ENCODE results near the gene IFNL1.
"Not testable (repeated sequence)": the region's sequence is repeated elsewhere in the genome, so short reads cannot be mapped to it uniquely, and the experiment has no call there.

The IFNL1 gene

DNA sequence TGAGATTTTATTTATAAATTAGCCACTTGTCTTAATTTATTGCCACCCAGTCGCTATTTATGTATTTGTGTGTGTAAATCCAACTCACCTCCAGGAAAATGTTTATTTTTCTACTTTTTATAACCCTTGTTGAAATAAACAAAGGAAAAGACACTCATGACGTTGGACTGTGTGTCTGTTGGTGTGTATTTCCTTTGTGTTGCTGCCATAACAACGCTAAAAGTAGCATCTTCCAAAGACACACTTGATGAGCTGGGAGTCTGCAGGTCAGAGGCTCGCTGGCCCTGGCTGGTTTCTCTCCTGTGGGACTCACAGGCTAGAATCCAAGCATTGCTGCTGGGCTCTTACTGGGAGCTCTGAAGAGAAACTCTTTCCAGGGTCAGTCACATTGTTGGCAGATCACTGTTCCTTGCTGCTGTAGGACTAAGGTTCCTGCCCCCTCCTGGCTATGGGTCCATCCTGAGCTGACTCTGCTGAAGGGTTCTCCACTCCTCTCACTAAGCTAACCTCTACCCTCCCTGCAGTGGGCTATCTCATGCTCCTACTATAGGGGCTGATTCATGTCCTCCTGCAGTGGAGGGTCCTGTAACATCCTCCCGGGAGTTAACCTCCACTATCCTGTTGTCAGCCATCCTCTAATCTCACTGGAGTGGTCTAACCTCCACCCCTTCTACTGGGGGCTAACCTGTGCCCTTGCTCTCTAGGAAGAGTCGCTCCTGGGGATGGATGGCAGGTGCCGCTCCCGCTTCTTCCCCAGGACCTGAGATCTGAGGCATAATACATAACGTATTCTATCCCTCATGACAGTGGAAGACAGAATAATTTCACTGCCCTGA is 26.0 kb upstream of the IFNL1 start:
- DNase-seq, result no peak

DNA sequence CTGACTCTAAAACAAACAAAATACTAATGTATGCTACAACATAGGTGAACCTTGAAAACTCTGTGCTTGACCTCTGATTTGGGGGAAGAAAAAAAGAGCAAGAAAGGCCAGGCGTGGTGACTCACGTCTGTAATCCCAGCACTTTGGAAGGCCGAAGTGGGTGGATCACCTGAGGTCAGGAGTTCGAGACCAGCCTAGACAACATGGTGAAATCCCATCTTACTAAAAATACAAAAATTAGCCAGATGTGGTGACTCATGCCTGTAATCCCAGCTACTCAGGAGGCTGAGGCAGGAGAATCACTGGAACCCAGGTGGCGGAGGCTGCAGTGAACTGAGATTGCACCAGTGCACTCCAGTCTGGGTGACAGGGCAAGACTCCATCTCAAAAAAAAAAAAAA is 22.3 kb upstream of the IFNL1 start:
- not testable (repeated sequence) for DNase-seq

DNA sequence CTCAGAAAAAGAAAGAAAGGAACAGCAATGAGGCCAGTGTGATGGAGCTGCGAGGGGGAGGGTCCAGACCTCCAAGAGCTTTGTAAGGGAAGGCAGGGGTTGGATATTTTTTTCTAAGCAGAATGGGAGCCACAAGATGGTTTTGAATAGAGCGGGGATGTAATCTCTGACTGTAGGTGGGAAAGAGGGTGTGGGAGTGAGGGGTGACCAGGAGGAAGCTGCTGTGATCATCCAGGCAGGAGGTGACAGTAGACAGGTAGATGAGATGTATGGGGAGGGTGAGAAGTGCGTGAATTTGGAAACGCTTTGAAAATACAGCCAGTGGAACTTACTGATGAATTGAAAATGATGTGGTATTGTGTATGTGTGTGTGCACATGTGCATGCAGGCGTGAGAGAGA is 20.6 kb upstream of the IFNL1 start:
- DNase-seq, result no peak

DNA sequence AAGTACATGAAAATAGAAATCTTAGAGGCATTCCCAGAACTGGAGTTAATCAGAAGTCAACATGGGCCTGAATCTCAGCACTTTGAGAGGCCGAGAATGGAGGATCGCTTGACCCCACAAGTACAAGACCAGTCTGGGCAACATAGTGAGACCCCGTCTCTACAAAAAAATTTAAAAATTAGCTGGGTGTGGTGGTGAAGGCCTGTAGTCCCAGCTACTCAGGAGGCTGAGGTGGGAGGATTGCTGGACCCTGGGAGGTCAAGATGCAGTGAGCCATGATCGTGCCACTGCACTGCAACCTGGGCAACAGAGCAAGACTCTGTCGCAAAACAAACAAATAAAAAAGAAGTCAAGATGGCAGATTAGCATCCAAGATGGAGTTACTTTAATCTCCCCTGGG is 19.5 kb upstream of the IFNL1 start:
- no peak for DNase-seq

DNA sequence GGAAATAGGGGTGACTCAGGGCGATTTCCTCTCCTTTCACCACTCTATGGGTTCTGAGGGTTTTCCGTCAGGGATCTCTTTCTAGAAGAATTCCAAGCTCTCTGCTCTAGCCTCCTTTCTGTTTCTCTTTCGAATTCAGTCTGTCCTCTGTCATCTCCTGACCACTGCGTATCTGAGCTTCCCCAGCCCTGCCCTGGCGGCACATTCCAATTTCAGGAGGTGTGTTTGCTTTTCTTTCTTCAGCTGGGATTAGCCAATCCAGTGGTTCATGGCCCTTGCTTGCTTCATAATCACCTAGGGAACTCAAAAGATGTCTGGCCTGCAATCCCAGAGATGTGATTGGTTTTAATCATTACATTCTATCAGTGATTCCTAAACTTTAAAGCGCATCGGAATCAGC is 18.6 kb upstream of the IFNL1 start:
- no peak for DNase-seq

DNA sequence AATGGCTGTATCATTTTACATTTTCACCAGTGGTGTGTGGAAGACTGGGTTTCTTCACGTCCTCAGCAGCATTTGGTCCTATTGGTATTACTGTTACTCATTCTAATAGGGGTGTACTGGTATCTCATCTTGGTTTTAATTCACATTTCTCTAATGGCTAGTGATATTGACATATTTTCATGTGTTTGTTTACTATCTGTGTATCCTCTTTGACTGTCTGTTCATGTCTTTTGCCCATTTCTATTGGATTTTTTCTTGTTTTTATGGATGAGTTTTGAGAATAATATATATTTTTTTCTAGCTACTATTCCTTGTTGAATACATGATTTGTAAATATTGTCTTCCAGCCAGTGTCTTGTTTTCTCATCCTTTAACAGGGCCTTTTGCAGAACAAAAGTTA is 14.2 kb upstream of the IFNL1 start:
- DNase-seq, result no peak

DNA sequence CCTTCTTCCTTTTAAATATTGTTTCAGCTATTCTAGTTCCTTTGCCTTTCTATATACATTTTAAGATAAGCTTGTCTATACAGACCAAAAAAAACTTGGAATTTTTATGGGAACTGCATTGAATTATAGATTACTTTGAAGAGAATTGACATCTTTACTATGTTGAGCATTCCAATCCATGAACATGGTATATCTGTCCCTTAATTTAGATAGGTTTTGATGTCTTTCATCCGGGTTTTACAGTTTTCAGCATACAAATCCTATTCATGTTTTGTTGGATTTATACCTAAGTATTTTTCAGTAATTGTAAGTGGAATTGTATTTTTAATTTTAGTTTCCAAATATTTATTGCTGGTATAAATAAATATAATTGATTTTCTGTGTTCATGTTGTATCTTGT is 12.2 kb upstream of the IFNL1 start:
- DNase-seq, result no peak

DNA sequence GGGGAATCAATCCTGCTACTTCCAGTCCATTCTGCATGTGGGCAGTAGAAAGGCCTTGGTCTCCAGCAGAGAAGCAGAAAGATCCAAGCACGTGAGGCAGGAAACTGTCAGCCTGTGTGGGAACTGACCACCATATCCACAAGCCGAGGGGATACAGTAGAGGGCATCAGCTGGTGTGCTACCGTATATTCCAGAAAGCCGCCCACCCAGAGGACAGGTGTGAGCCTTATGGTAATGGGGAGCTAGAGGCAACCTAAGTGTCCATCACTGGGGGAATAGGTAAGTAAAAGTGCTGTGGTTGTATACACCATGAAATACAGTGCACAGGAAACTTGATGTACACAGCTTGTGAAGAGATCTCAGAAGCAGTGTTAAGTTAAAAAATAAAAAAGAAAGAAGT is 2.8 kb upstream of the IFNL1 start:
- DNase-seq, result no peak

DNA sequence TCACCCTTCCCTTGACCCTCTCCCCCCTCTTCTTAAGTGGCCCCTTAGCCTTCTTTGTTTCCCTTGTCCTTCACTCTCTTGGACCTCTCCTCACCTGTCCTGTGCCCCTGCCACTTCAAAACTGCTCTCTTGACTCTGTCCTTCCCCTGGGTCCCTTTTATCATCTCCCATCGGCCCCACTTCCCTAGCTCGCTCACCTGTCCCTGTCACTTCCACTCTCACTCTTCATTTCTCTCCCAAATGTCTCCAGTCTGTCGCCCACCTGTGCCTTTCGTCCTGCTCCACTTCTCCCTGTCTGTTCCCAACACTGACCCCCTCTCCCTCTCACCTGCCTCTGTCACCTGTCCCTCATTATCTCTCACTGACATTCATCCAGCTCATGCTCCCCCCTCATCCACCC is 699 bp downstream of the IFNL1 start:
- no peak for DNase-seq

DNA sequence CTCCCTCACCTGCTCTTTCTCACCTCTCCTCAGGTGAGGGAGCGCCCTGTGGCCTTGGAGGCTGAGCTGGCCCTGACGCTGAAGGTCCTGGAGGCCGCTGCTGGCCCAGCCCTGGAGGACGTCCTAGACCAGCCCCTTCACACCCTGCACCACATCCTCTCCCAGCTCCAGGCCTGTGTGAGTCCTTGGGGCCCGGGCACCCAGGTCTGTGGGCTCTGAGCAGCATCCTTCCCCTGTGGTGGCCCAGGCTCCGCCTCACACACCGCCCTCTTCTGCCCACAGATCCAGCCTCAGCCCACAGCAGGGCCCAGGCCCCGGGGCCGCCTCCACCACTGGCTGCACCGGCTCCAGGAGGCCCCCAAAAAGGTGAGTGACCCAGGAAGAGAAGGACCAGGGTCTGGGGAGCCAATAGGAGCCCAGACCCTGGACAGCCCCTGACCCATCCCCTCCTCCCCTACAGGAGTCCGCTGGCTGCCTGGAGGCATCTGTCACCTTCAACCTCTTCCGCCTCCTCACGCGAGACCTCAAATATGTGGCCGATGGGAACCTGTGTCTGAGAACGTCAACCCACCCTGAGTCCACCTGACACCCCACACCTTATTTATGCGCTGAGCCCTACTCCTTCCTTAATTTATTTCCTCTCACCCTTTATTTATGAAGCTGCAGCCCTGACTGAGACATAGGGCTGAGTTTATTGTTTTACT is 1.9 kb downstream of the IFNL1 start:
- peak; percentile 83 for DNase-seq

DNA sequence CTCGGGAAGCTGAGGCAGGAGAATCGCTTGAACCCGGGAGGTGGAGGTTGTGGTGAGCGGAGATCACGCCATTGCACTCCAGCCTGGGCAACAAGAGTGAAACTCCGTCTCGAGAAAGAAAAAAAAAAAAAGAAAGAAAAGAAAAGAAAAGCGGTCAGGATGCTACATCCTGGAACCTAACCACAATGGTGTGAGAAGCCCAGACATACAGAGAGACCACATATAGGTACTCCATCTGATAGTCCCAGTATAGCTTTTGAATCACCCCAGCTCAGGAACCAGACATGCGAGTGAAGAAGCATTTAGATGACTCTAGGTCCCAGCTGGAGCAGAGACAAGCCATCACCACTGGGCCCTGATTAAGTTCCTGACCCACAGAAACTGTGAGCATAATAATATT is 3.2 kb downstream of the IFNL1 start:
- DNase-seq, result peak; percentile 64

DNA sequence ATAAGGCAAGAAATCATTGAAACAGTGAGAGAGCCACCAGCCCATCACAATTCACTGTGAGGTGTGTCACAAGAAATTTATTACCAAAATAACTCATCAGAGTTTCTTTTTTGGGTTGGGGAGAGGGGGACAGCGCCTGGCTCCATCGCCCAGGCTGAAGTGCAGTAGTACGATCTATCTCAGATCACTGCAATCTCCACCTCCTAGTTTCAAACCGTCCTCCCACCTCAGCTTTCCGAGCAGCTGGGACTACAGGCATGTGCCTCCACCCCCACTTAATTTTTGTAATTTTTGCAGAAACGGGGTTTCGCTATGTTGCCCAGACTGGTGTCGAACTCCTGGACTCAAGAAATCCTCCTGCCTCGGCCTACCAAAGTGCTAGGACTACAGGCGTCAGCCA is 3.6 kb downstream of the IFNL1 start:
- DNase-seq, result no peak

DNA sequence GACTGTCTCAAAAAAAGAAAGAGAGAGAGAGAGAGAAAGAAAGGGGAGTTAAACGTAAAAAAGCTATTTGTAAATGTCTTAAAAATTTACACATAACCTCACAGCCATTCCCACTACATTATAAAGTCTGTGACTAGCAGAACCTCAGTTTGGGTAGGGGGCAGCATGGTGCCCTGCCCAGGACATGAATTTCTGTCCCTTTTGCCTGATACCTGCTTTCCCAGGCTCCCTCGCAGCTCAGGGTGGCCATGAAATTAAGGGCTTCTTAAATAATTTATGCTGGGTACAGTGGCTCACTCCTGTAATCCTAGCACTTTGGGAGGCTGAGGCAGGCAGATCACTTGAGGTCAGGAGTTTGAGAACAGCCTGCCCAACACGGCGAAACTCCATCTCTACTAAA is 4.8 kb downstream of the IFNL1 start:
- DNase-seq, result no peak

DNA sequence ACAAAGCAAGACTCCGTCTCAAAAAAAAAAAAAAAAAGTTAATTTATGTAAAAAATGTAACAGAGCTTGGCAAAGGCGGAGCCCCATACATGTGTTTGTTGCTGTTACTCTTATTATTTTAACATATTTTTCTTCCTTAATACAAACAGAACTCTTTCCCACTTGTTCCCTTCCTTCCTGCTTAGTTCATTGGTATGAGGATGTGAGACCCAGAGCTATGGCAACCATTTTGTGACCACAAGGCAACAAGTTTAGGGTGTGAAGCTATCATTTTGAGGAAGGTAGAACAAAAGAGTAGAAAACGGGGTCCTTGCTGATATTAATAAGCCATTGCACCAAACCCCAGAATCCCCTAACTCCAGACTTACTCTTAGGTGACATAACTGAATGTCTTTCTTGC is 5.4 kb downstream of the IFNL1 start:
- no peak for DNase-seq

DNA sequence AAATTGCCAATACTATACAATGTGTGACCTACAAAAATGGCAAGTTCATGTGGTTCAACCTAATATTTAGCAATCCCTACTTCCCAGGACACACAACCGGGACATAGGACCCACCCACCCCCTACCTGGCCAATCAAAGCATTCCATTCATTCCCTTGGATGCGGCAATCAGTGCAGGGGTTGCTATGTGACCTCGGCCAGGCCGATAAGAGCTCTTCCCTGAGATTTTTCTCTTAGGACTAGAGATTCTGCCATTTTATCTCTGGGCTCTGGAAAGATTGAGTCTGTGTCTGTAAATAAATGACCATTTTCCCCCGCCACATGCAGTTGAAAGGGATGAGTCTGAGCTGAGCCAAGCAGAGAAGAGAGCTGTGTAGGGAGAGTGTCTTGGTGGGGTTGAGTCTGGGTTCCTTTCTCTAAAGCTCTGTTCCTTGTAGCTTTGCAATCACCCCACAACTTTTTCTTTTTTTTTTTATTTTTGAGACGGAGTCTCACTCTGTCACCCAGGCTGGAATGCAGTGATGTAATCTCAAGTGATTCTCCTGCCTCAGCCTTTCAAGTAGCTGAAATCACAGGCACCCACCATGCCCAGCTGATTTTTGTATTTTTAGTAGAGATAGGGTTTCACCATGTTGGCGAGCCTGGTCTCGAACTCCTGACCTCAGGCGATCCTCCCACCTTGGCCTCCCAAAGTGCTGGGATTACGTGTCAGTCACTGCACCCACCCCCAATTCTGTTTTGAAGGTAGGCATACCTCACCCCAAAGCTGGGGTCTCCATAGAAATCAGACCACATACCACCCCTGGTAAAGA is 7.4 kb downstream of the IFNL1 start:
- no peak for DNase-seq

DNA sequence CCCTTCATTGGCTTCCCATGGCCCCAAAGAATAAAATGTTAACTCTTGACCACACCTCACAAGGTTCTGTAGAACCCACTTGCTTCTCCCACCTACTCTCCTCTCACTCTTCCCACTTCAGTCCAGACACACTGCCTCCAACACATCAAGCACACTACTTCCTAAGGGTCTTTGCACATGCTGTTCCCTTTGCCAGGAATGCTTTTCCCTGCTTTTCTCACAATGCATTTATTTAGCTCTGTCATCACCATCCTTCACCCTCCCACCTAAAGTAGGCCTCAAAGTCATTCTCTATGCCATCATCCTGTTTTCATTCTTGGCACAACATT is 7.9 kb downstream of the IFNL1 start:
- no peak for DNase-seq

DNA sequence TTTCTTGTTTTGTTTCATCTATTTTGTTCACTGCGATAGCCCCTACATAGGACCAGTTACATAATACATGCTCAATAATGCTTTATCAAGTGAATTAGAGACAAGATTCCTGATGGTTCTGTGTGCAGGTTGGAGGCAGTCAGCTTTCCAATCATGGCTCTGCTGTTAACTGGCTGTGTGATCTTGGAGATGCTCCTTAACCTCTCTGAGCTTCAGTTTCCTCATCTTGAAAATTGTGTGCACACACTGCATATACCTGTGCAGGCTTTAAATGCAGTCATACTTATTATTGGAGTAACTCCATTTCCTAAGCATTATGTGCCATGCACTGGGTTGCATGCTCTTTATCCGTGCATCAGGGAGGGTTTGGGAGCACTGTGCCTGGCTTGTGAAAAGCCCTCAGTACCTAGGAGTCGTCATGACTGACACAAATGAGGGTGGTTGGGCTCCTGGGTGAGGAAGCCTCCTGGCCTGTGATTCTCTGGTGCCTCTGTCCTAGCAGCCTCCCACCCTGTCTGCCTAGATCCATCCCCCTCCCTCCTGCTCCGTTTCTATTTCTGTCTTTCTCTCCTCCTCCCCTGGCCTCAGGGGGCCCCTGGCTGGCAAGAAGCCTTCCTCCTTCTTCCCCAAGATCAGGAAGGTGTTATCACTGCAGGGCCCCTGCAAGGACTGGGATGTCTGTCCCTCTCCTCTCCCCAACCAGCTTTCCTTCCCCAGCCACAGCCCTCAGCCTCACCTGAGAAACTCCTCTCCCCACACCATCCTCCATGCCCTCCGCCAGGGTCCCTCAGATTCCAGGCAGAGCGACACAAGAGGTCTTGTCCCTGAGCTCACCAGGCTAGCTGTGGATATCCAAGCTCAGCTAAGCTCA is 8.7 kb downstream of the IFNL1 start:
- no peak for DNase-seq

DNA sequence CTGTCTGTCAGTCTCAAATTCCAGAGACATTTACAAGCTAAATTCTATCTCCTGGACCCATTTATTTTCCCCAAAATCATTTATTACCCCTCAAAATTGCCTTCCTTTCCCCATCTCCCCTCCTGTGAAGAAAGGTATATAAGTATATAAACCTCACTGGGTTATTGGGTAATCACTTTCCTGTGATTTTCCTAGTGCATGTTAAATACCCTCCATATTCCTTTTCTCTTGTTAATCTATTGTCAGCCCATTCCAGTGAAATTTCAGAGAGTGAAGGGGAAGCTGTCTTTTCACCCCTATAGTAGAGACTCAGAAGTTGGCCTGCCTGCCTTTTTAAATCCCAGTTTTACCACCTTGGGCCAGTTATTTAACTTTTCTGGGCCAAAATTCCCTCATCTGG is 9.9 kb downstream of the IFNL1 start:
- DNase-seq, result no peak

DNA sequence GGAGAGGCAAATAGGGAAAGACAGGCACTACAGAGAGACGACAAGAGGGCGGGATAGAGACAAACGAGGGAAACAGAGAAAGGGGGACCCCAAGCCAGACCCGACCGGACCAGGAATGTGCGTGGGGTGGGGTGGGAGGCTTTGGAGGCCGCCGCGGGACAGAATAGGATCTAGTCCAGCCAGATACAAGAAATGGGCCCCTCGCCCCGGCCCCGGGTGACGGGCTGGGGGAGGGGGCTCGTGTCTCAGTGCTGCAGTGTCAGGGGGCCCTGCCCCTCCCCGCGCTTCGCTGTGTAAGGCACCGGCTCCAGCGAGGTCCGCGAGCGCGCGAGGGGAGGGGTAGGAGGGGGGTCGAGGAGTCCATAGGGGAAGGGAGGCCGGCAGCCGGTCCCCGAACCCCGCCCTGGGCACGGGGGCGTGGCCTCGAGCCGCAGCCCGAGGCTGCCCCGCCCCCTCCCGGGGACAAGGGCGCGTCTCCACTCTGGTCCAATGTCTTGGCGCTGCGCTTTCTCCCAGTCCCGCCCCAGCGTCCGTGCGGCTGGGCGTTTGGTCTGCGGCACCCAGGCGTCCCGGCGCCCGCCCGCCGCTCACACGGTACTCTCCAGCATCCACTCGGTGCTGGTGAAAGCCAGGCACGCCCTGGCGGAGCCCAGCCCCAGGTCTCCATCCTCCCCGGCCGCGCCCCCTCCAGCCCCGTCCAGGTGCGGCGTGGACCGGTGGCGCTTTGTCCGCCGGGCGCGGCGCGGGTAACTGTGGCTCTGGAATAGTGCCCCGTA is 11.0 kb downstream of the IFNL1 start:
- DNase-seq, result no peak

DNA sequence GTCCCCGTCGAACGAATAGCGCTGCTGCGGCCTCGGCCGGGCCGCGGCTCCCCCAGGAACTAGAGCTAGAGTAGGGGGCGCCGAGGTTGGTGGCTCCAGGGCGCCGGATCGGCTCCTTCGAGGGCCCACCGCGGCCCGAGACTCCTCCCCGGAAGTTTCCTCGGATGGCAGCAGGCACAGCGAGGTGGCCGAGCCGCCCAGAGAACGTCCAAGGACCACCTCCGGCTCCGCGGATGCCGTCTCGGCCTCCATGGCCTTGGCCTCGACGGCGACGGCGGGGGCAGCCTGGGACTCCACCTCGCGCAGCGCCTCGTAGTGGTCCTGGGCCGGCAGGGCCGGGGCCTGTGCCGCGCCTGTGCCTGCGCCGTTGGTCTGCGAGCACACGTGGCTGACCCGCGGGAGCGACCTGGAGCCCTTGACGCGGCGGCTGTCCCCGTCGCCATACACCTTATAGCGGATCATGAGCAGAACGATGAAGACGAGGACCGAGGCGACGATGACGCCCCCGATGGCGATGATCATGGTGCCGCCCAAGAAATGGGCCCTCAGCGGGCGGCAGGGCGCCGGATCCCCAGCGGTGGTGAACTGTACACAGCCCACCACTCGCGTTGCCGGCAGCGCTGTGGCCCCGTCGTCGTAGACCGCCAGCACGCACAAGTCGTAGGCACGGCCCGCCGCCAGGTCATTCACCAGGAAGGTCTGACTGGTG is 11.8 kb downstream of the IFNL1 start:
- no peak for DNase-seq

DNA sequence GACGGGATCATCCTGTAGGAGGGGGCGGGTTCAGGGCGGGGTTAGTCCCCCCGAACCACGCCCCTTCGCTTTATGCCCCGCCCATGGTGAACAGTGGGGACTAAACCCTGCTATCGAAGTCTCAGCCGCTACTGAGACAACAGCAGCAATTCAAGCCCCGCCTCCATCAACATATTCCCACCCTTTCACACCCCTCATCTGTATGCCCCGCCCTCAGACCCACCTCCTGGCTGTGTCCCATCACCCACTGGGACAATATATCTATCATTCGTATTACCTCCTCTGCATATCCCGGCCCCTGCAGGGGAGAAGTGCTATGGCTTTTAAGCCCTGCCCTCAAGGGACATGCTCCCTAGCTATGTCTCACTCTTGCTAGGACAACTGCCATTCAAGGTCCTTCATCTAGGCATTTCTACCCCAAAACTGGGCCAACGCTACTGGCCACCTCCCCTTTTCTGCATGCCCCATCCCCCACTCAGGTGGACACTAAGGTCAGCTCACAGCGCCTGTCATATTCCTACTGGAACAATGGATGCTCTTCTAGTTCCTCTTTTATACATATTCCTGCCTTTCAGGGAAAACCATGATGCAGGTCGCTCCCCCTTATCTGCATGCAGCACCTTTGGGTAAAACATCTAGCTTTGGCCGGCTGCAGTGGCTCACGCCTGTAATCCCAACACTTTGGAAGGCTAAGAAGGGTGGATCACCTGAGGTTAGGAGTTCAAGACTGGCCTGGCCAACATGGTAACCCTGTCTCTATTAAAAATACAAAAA is 12.5 kb downstream of the IFNL1 start:
- DNase-seq, result no peak
